Measurements from ENCODE around the gene LETM1.

The LETM1 gene

DNA sequence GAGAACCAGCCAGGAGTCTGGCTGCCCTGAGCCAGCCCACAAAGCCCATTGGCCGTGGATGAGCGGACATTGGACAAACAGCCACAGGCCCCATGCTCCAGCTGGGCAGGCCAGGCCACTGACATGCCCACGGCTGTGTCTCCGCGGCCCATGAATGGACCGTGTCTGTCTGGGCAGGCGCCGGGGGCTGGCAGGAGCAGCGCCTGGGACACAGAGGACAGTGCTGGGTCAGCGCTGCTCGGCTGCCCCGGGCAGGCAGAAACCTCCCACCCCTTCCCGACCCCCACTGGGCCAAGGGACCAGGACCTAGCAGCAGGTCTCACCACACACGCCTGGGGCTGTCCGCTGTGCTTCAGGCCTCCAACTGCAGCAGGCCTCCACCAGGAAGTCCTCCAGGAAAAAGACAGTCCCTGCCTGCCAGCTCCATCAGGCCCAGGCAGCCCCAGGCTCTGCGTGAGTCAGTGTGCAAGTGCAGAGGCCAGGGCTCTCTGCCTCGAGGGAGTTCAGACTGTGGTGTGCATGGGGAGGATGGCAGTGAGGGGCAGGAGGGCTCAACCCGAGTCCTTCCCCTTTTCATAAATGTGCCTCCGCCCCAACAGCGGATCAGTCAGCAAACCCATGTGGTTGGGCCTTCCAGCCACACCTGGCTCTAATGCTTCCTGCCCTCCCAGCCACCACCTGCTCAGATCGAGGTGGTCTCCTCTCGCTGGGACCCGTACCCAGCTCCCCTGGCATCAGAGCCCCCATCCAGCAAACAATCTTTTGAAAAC is 80.0 kb downstream of the LETM1 start:
- DNase-seq = no peak

- no peak for DNase-seq
These were observed 82.2 kb downstream of the LETM1 start for GRCh38 chr4:1773754-1774153.

GRCh38 chr4:1772853-1773538 is 83.0 kb downstream of the LETM1 start:
- no peak for DNase-seq

DNA sequence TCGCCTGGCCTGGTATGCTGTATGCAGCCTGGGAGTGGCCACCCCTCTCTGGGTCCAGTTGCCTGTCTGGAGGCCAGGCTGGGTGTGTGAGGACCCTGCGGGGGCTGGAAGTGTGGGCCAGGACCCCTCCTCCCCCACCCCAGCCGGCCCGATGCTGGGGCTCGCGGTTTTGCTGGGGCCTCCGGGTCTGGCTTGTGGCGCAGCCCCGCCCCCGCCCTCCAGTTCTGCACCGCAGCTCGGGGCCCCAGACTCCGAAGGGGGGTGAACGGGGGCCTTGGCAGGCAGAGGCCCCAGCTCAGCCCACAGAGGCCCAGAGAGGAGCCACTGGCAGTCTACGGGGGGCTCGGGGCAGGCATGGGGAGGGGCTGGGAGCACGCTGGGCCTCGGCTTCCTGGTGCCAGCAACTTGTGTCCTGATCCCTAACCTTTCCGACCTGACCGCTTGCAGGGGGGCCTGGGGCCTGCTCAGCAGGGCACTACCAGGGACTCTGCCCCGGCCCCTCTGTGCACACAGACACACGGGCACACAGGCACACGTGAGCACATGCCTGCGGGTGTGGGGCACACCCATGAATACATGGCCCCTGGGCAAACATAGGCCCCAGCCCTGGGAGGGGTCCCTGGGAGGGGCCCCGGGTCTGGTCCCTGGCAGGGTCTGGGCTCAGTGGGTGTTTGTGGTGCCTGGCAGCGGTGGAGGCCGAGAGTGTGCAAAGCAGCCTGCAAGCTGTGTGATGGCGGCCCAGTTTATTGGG is 84.2 kb downstream of the LETM1 start:
- DNase-seq = no peak

DNA sequence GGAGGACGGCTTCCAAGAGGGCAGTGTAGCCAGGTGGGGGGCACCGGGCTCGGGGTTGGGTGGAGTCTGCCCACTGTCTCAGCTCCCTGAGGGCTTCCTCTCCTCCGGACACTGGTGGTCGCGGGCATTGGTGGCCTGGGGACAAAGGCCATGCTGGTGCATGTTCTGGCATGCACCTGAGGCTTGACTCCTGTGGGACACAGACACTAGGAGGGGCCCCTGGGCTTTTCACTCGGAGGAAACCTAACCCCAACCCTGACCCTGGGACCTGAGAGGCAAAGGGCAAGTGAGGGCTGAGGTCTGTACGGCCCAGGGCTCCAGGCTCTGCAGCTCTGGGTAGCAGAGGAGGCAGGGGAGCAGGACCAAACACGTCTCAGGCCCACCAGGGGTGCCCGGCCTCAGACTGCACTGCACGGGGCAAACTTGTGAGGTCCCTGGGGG is 85.1 kb downstream of the LETM1 start:
- no peak for DNase-seq

- no peak for DNase-seq
These were observed 85.7 kb downstream of the LETM1 start for GRCh38 chr4:1770245-1770644.

DNA sequence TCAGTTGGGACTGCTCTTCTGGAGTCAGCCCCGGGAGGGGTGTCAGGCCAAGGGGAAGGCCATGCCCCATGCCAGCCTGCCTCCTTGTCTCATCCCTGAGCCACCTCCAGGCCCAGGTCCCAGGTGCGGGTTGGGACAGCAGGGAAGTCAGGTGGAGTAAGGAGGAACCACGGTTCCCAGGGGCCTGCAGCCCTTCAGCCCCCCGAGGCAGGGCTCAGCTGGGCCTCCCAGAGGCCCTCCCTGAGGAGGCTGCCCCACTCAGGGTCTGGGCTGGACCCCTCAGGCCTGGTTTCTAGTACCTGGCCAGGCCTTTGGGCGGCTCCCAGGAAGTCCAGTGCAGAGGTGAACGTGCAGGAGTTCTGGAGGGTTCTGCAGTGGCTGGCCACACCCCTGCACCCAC is 86.3 kb downstream of the LETM1 start:
- DNase-seq = no peak

DNA sequence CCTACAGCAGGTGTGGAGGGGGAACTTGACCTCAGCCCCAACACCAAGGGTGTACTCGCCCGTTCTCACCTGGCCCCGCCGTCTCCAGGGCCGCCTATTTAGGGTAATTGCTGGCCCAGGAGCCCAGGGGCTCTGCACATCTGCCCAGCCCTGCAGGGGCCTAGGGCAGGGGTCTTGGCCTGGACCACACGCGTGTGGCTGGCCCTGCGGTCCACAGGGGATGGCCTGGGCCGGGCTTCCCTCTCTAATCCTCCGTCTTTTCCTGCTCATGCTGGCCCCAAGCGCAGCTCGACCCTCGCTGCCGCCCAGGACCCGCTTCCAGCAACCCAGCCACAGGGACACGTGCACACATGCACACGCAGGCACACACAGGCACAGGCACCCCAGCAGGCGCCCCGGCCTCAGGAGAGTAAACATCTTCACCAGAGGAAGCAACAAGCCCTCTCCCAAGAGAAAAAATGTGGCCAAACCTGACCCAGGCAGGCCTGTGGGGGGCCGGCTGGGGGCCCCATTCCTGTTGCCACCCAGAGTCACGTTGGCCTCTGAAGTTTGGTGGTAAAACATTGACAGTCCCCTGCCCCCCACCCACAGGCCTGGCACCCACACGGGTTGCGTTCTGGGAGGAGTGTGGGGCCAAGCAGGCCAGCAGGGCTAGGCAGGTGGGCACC is 87.5 kb downstream of the LETM1 start:
- DNase-seq = no peak

DNA sequence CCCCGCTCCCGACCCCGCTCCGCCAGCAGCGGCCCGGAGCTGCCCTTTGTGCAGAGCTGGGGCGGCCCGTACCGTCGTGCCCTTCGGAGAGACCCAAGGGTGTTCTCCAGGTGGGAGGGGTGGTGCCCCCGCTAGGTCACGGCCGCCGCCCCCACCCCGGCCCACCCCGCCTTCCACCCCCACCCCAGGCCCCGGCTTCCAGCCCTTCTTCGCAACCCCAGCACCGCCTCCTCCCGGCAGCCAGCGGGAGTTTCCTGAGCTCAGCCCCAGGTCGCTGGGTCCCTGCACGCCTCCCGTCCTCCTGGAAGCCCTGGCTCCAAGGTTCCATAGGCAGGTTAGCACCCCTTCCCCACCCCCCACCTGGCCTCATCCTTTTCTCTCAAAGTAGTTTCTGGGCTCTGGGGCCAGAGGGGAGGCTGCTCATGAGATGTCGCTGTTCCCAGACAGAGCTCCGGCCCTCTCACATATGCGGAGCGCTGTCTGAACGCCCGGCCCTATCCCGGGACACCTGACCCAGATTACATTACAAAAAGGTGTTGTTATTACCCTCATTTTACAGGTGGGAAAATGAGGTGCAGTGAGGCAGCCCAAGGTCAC is 88.1 kb downstream of the LETM1 start:
- DNase-seq = no peak

DNA sequence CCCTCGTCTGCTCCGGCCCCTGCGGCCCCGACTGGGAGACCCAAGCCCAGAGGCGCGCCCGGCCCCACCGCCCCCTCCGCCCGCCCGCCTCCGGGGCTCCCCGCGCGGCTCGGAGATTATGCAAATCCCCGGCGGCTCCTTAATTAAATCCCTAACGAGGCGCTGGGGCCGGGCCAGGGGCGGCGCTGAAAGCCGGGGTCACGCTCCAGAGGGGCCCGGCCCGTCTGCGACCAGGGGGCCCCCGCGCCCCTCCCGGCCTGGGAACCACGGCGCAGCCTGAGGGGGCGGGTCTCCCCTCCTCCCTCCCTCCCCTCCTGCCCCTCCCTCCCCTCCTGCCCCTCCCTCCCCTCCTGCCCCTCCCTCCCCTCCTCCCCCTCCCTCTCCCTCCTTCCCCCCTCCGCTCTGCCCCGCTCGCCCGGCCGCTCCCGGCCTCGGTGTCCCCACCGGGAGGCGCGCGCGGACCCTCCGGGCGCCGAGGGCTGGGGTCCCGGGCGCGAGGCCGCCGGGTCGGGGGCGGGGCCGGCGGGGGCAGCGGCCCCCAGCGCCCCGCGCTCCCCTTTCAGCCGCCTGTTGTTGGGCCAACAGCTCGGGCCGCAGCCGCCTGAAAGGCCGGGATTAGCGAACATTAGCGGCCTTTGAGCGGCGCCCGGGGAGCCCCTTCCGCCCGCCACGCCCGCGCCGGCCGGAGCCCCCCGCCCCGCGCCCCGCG is 88.7 kb downstream of the LETM1 start:
- DNase-seq = no peak

GRCh38 chr4:1766106-1767060 is 89.6 kb downstream of the LETM1 start:
- DNase-seq = no peak

- DNase-seq = no peak
These were observed 90.4 kb downstream of the LETM1 start for GRCh38 chr4:1765409-1766072.

- no peak for DNase-seq
These were observed 91.3 kb downstream of the LETM1 start for GRCh38 chr4:1764670-1765069.

DNA sequence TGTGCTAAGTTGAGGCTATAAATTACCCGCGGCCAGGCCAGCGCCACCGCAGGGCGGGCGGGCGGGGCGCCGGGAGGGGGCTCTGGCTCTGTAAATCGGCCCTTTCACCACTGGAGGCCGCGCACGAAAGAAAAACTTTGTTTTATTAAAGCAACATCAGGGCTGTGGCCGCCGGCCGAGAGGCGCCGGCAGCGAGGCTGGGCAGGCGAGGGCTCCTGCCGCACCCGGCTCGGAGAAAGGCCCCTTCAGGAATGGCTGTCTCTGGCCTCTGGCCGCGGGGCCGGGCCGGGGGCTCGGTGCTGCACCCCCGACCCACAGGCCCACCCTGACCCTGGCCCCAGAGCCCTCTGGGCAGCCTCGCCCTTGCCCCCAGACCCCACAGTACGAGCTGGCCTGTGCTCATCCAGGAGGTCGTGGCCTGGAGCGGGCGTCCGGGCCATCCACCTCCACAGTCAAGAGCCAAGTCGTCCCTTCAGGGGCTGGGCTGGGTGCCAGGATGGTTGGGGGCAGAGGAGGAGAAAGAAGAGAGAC is 92.3 kb downstream of the LETM1 start:
- DNase-seq = peak; percentile 82

- DNase-seq = no peak
These were observed 92.8 kb downstream of the LETM1 start for GRCh38 chr4:1763070-1763549.

- no peak for DNase-seq
These were observed 93.5 kb downstream of the LETM1 start for GRCh38 chr4:1762264-1763010.

Data from right forelimb (tissue), 1 donor.